AG09319 (cell line): ENCODE results near the gene ADGRG6.

ENCODE experiments used
- DNase-seq: peaks from one replicate; pipeline ENCODE4 v3.0.0-alpha.2; 2010; ENCODE audit warnings: low read depth; ENCODE audit errors: extremely low read depth
- CTCF ChIP-seq: IDR thresholded peaks from 2 replicates; pipeline ENCODE4 v1.5.1; 2011; ENCODE audit warnings: low read depth, mild to moderate bottlenecking, inconsistent platforms, low read length, moderate library complexity

The ADGRG6 gene

GRCh38 chr6:142322066-142322465, 20.3 kb downstream of the ADGRG6 start:
- DNase-seq, result no peak

GRCh38 chr6:142322504-142323198, 20.8 kb downstream of the ADGRG6 start:
- no peak for TF ChIP-seq CTCF
- no peak for DNase-seq

More at GRCh38 chr6:142322066-142322465, 20.3 kb downstream of the ADGRG6 start:
- TF ChIP-seq CTCF, result no peak

- TF ChIP-seq CTCF, result no peak
- no peak for DNase-seq
These were observed 21.6 kb downstream of the ADGRG6 start for GRCh38 chr6:142323377-142323776.

- no peak for DNase-seq
- no peak for TF ChIP-seq CTCF
These were observed 22.3 kb downstream of the ADGRG6 start for GRCh38 chr6:142324111-142324510.

- no peak for DNase-seq
- TF ChIP-seq CTCF, result no peak
These were observed 23.3 kb downstream of the ADGRG6 start for GRCh38 chr6:142325111-142325510.

- no peak for DNase-seq
- no peak for TF ChIP-seq CTCF
These were observed 24.7 kb downstream of the ADGRG6 start for GRCh38 chr6:142326540-142326939.

GRCh38 chr6:142328070-142328469, 26.3 kb downstream of the ADGRG6 start:
- no peak for TF ChIP-seq CTCF
- no peak for DNase-seq
